ENCODE data around the gene LPP.

The LPP gene

GRCh38 chr3:188913084-188913483, 759.1 kb downstream of the LPP start:
- Mint-ChIP-seq H3K9me3 (peaks cover 7% of the 10 kb centered on the region), H3K27ac (no peak overlapping the region), H3K4me3 (no peak overlapping the region), H3K36me3 (ENCODE audit: low read depth) (no peaks in the 10 kb centered on the region), H3K27me3 (no peaks in the 10 kb centered on the region), H3K4me1 (ENCODE audit: low read depth) (peaks cover 64% of the 10 kb centered on the region)
- no peak for DNase-seq

- Mint-ChIP-seq H3K36me3 (ENCODE audit: low read depth) (no peaks in the 10 kb centered on the region), H3K9me3 (peaks cover 7% of the 10 kb centered on the region), H3K27me3 (no peaks in the 10 kb centered on the region), H3K4me1 (ENCODE audit: low read depth) (peaks cover 56% of the 10 kb centered on the region), H3K27ac (peak overlapping the region; percentile 99), H3K4me3 (peak overlapping the region; percentile 21)
- DNase-seq: no peak
Observed at GRCh38 chr3:188914552-188914951, 760.6 kb downstream of the LPP start.

- peaks cover 55% of the 10 kb centered on the region for H3K4me1 Mint-ChIP-seq (ENCODE audit: low read depth)
- peak overlapping the region; percentile 99 for H3K27ac Mint-ChIP-seq
- H3K4me3 Mint-ChIP-seq: peak overlapping the region; percentile 21
- no peaks in the 10 kb centered on the region for H3K27me3 Mint-ChIP-seq
- H3K9me3 Mint-ChIP-seq: peaks cover 7% of the 10 kb centered on the region
- no peak for DNase-seq
- no peaks in the 10 kb centered on the region for H3K36me3 Mint-ChIP-seq (ENCODE audit: low read depth)
Observed at GRCh38 chr3:188915127-188915526, 761.2 kb downstream of the LPP start.

GRCh38 chr3:188916934-188917401, 763.0 kb downstream of the LPP start:
- DNase-seq: no peak
- Mint-ChIP-seq H3K4me1 (ENCODE audit: low read depth) (peaks cover 53% of the 10 kb centered on the region), H3K9me3 (peaks cover 9% of the 10 kb centered on the region), H3K36me3 (ENCODE audit: low read depth) (no peaks in the 10 kb centered on the region), H3K4me3 (no peak overlapping the region), H3K27me3 (no peaks in the 10 kb centered on the region), H3K27ac (peak overlapping the region; percentile 99)

GRCh38 chr3:188918093-188918492, 764.1 kb downstream of the LPP start:
- Mint-ChIP-seq H3K27ac (peak overlapping the region; percentile 99), H3K4me3 (no peak overlapping the region), H3K9me3 (peaks cover 5% of the 10 kb centered on the region), H3K27me3 (no peaks in the 10 kb centered on the region), H3K36me3 (ENCODE audit: low read depth) (no peaks in the 10 kb centered on the region), H3K4me1 (ENCODE audit: low read depth) (peaks cover 48% of the 10 kb centered on the region)
- no peak for DNase-seq

- DNase-seq: no peak
- H3K27me3 Mint-ChIP-seq: no peaks in the 10 kb centered on the region
- H3K9me3 Mint-ChIP-seq: peaks cover 3% of the 10 kb centered on the region
- peaks cover 7% of the 10 kb centered on the region for H3K4me1 Mint-ChIP-seq (ENCODE audit: low read depth)
- H3K4me3 Mint-ChIP-seq: no peak overlapping the region
- no peaks in the 10 kb centered on the region for H3K36me3 Mint-ChIP-seq (ENCODE audit: low read depth)
- H3K27ac Mint-ChIP-seq: no peak overlapping the region
Observed at GRCh38 chr3:188923671-188924070, 769.7 kb downstream of the LPP start.

- no peak for DNase-seq
- H3K27ac Mint-ChIP-seq: no peak overlapping the region
- H3K4me1 Mint-ChIP-seq (ENCODE audit: low read depth): peaks cover 7% of the 10 kb centered on the region
- no peaks in the 10 kb centered on the region for H3K27me3 Mint-ChIP-seq
- peaks cover 3% of the 10 kb centered on the region for H3K9me3 Mint-ChIP-seq
- no peak overlapping the region for H3K4me3 Mint-ChIP-seq
- no peaks in the 10 kb centered on the region for H3K36me3 Mint-ChIP-seq (ENCODE audit: low read depth)
Observed at GRCh38 chr3:188925376-188925775, 771.4 kb downstream of the LPP start.

GRCh38 chr3:188926111-188926510, 772.2 kb downstream of the LPP start:
- H3K4me1 Mint-ChIP-seq (ENCODE audit: low read depth): peaks cover 7% of the 10 kb centered on the region
- peaks cover 3% of the 10 kb centered on the region for H3K9me3 Mint-ChIP-seq
- no peak overlapping the region for H3K4me3 Mint-ChIP-seq
- DNase-seq: no peak
- no peaks in the 10 kb centered on the region for H3K27me3 Mint-ChIP-seq
- no peaks in the 10 kb centered on the region for H3K36me3 Mint-ChIP-seq (ENCODE audit: low read depth)
- no peak overlapping the region for H3K27ac Mint-ChIP-seq

GRCh38 chr3:188926741-188927511, 773.0 kb downstream of the LPP start:
- Mint-ChIP-seq H3K27ac (no peak overlapping the region), H3K27me3 (no peaks in the 10 kb centered on the region), H3K36me3 (ENCODE audit: low read depth) (no peaks in the 10 kb centered on the region), H3K4me1 (ENCODE audit: low read depth) (peaks cover 7% of the 10 kb centered on the region), H3K4me3 (no peak overlapping the region), H3K9me3 (no peaks in the 10 kb centered on the region)
- DNase-seq: no peak

GRCh38 chr3:188927971-188928370, 774.0 kb downstream of the LPP start:
- DNase-seq: no peak
- H3K36me3 Mint-ChIP-seq (ENCODE audit: low read depth): no peaks in the 10 kb centered on the region
- H3K27me3 Mint-ChIP-seq: no peaks in the 10 kb centered on the region
- no peaks in the 10 kb centered on the region for H3K9me3 Mint-ChIP-seq
- H3K4me3 Mint-ChIP-seq: no peak overlapping the region
- H3K4me1 Mint-ChIP-seq (ENCODE audit: low read depth): peaks cover 7% of the 10 kb centered on the region
- no peak overlapping the region for H3K27ac Mint-ChIP-seq

GRCh38 chr3:188929137-188929536, 775.2 kb downstream of the LPP start:
- H3K27ac Mint-ChIP-seq: no peak overlapping the region
- H3K4me1 Mint-ChIP-seq (ENCODE audit: low read depth): peaks cover 7% of the 10 kb centered on the region
- no peaks in the 10 kb centered on the region for H3K27me3 Mint-ChIP-seq
- no peaks in the 10 kb centered on the region for H3K36me3 Mint-ChIP-seq (ENCODE audit: low read depth)
- no peaks in the 10 kb centered on the region for H3K9me3 Mint-ChIP-seq
- DNase-seq: no peak
- H3K4me3 Mint-ChIP-seq: no peak overlapping the region

GRCh38 chr3:188931036-188931435, 777.1 kb downstream of the LPP start:
- H3K4me1 Mint-ChIP-seq (ENCODE audit: low read depth): peaks cover under 1% of the 10 kb centered on the region
- no peaks in the 10 kb centered on the region for H3K36me3 Mint-ChIP-seq (ENCODE audit: low read depth)
- DNase-seq: no peak
- no peaks in the 10 kb centered on the region for H3K9me3 Mint-ChIP-seq
- H3K4me3 Mint-ChIP-seq: no peak overlapping the region
- no peaks in the 10 kb centered on the region for H3K27me3 Mint-ChIP-seq
- H3K27ac Mint-ChIP-seq: no peak overlapping the region

GRCh38 chr3:188931531-188931930, 777.6 kb downstream of the LPP start:
- H3K4me1 Mint-ChIP-seq (ENCODE audit: low read depth): no peaks in the 10 kb centered on the region
- no peak overlapping the region for H3K4me3 Mint-ChIP-seq
- no peak for DNase-seq
- H3K9me3 Mint-ChIP-seq: no peaks in the 10 kb centered on the region
- no peaks in the 10 kb centered on the region for H3K36me3 Mint-ChIP-seq (ENCODE audit: low read depth)
- no peak overlapping the region for H3K27ac Mint-ChIP-seq
- H3K27me3 Mint-ChIP-seq: no peaks in the 10 kb centered on the region

GRCh38 chr3:188934989-188935388, 781.0 kb downstream of the LPP start:
- H3K4me3 Mint-ChIP-seq: no peak overlapping the region
- H3K9me3 Mint-ChIP-seq: no peaks in the 10 kb centered on the region
- H3K27ac Mint-ChIP-seq: no peak overlapping the region
- H3K27me3 Mint-ChIP-seq: no peaks in the 10 kb centered on the region
- no peaks in the 10 kb centered on the region for H3K4me1 Mint-ChIP-seq (ENCODE audit: low read depth)
- no peaks in the 10 kb centered on the region for H3K36me3 Mint-ChIP-seq (ENCODE audit: low read depth)
- DNase-seq: no peak

GRCh38 chr3:188936597-188937107, 782.7 kb downstream of the LPP start:
- DNase-seq: no peak
- Mint-ChIP-seq H3K9me3 (no peaks in the 10 kb centered on the region), H3K27ac (no peak overlapping the region), H3K4me3 (no peak overlapping the region), H3K27me3 (no peaks in the 10 kb centered on the region), H3K36me3 (ENCODE audit: low read depth) (no peaks in the 10 kb centered on the region), H3K4me1 (ENCODE audit: low read depth) (no peaks in the 10 kb centered on the region)

All from activated T-cell treated with anti-CD3 and anti-CD28 coated beads, Interleukin-2, amount 50 U/mL, for 24 hours (primary cell).